LNCAP (cell line): ENCODE results near the gene PATJ.

Source experiments
- TF ChIP-seq, protein P1 (sequence below): fragments of 450-650 bp; IDR thresholded peaks from 2 replicates; pipeline ENCODE4 v1.5.1; 2017; ENCODE audit warnings: mild to moderate bottlenecking

The PATJ gene

GRCh38 chr1:61743716-61744580 lies 1.7 kb downstream of the PATJ start:
- TF ChIP-seq, protein P1, sequence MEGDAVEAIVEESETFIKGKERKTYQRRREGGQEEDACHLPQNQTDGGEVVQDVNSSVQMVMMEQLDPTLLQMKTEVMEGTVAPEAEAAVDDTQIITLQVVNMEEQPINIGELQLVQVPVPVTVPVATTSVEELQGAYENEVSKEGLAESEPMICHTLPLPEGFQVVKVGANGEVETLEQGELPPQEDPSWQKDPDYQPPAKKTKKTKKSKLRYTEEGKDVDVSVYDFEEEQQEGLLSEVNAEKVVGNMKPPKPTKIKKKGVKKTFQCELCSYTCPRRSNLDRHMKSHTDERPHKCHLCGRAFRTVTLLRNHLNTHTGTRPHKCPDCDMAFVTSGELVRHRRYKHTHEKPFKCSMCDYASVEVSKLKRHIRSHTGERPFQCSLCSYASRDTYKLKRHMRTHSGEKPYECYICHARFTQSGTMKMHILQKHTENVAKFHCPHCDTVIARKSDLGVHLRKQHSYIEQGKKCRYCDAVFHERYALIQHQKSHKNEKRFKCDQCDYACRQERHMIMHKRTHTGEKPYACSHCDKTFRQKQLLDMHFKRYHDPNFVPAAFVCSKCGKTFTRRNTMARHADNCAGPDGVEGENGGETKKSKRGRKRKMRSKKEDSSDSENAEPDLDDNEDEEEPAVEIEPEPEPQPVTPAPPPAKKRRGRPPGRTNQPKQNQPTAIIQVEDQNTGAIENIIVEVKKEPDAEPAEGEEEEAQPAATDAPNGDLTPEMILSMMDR: no peak

DNA sequence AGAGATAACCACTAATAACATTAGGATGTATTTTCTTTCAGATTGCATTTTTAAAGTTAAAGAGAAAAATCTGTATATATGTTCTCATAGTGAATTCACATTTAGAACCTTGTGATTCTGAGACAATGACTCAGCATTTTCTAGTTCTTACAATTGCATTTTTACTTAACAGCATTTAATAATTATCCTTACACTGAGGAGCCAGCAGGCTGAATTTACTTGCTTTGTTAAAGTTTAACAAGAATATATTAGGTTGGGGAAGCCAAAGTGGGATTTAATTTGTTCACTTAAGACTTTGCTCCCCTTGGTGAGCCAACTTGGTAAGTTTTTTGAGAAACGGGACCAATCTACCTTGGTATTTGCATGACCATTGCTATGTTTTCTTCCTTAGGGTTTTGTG lies 4.5 kb downstream of the PATJ start:
- TF ChIP-seq, protein P1: no peak

GRCh38 chr1:61748566-61748965 lies 6.3 kb downstream of the PATJ start:
- TF ChIP-seq, protein P1: no peak

DNA sequence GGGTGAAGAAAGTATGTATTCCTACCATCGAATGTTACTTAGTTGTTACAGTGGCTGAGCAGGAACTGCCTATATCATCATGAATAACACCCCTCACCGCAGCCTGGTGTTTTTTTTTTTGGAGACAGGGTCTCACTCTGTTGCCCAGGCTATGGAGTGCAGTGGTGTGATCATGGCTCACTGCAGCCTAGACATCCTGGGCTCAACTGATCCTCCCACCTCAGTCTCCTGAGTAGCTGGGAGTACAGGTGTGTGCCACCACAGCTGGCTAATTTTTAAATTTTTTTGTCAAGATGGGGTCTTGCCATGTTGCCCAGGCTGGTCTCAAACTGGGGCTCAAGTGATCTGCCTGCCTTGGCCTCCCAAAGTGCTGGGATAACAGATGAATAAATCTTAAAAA lies 7.3 kb downstream of the PATJ start:
- TF ChIP-seq, protein P1: no peak

- TF ChIP-seq, protein P1: no peak
These were observed 10.7 kb downstream of the PATJ start for GRCh38 chr1:61752921-61753389.

- TF ChIP-seq, protein P1: no peak
These were observed 11.8 kb downstream of the PATJ start for GRCh38 chr1:61753998-61754508.

DNA sequence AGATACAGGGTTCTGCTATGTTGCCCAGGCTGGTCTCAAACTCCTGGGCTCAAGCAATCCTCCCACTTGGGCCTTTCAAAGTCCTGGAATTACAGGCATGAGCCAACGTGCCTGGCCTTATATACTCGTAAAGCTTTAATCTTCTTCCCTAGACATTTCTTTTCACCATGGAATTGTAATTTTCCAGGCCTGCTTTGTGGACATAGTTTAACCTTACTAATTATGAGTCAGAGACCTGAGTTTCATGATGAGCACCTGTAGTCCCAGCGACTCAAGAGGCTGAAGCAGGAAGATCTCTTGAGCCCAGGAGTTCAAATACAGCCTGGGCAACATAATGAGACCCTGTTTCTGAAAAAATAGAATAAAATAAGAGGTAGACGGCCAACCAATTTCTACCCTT lies 12.3 kb downstream of the PATJ start:
- TF ChIP-seq, protein P1: no peak
